ENCODE measurements around the gene KLHL14. TPM values are rescaled to one million over a fixed set of nuclear protein-coding genes. Genes with fewer than 3 reads are reported as not detected.

The KLHL14 gene
- polyA plus RNA-seq, 2 of the 4 experiments (the other 2 are of a cell fraction) = not detected

DNA sequence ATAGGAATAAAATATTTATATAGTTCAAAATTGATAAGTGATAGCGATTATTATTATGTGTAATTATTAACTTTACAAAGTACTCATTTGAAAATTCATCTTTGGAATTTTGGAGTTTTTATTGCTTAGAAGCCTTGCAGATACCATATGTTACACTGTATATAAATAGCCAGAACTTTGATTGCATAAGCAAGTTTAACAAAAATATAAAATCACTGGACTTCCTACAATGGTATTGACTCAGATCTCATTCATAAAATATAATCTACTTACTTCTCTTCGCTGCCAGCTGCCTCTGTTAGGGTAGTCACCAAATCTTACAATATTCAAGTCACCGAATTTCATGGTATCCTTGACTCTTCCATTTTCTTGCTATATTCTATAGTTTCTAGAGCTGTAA lies 22.5 kb downstream of the KLHL14 start:
- no peak overlapping the region for H3K4me2 ChIP-seq
- ATAC-seq = no peak
- no peak for DNase-seq (ENCODE audit: low read depth in 1 of 2, low spot score in 1 of 2)
- H3K4me3 ChIP-seq = no peak overlapping the region
- ChIA-PET POLR2A (no interaction called here), CTCF (no interaction called here)
- no peak overlapping the region for H3K27ac ChIP-seq
- no peak for TF ChIP-seq KDM1A (IDR thresholded peaks at IDR 0.05; ENCODE audit: low read depth)
- TF ChIP-seq, protein P1, sequence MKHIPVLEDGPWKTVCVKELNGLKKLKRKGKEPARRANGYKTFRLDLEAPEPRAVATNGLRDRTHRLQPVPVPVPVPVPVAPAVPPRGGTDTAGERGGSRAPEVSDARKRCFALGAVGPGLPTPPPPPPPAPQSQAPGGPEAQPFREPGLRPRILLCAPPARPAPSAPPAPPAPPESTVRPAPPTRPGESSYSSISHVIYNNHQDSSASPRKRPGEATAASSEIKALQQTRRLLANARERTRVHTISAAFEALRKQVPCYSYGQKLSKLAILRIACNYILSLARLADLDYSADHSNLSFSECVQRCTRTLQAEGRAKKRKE (CRISPR knock-in tag; IDR thresholded peaks at IDR 0.05; ENCODE audit: low read depth) = no peak
- TF ChIP-seq HOXB5 (CRISPR knock-in tag; IDR thresholded peaks at IDR 0.05) = no peak
- TF ChIP-seq JUNB (IDR thresholded peaks at IDR 0.05) = no peak
- TF ChIP-seq SREBF2 (IDR thresholded peaks at IDR 0.05) = no peak
- TF ChIP-seq FOSL2 (IDR thresholded peaks at IDR 0.05) = no peak
- TF ChIP-seq FOSL2 (CRISPR knock-in tag; IDR thresholded peaks at IDR 0.05) = no peak
- TF ChIP-seq, protein P2, sequence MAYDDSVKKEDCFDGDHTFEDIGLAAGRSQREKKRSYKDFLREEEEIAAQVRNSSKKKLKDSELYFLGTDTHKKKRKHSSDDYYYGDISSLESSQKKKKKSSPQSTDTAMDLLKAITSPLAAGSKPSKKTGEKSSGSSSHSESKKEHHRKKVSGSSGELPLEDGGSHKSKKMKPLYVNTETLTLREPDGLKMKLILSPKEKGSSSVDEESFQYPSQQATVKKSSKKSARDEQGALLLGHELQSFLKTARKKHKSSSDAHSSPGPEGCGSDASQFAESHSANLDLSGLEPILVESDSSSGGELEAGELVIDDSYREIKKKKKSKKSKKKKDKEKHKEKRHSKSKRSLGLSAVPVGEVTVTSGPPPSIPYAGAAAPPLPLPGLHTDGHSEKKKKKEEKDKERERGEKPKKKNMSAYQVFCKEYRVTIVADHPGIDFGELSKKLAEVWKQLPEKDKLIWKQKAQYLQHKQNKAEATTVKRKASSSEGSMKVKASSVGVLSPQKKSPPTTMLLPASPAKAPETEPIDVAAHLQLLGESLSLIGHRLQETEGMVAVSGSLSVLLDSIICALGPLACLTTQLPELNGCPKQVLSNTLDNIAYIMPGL (CRISPR knock-in tag; IDR thresholded peaks at IDR 0.05; ENCODE audit: borderline replicate concordance) = no peak
- no peak for TF ChIP-seq EHF (CRISPR knock-in tag; IDR thresholded peaks at IDR 0.05)
- TF ChIP-seq RCOR1 (IDR thresholded peaks at IDR 0.05; ENCODE audit: low read depth, low read length) = no peak
- TF ChIP-seq NFE2L2 (conservative IDR thresholded peaks at IDR 0.05; ENCODE audit: low read length) = no peak
- no peak for TF ChIP-seq RFX5 (IDR thresholded peaks at IDR 0.05)
- TF ChIP-seq RAD21 (conservative IDR thresholded peaks at IDR 0.05 in 1 of 2, IDR thresholded peaks at IDR 0.05 in 1 of 2) = no peak
- TF ChIP-seq MAZ (IDR thresholded peaks at IDR 0.05; ENCODE audit: borderline replicate concordance, low read depth, low read length) = no peak
- TF ChIP-seq, protein P3, sequence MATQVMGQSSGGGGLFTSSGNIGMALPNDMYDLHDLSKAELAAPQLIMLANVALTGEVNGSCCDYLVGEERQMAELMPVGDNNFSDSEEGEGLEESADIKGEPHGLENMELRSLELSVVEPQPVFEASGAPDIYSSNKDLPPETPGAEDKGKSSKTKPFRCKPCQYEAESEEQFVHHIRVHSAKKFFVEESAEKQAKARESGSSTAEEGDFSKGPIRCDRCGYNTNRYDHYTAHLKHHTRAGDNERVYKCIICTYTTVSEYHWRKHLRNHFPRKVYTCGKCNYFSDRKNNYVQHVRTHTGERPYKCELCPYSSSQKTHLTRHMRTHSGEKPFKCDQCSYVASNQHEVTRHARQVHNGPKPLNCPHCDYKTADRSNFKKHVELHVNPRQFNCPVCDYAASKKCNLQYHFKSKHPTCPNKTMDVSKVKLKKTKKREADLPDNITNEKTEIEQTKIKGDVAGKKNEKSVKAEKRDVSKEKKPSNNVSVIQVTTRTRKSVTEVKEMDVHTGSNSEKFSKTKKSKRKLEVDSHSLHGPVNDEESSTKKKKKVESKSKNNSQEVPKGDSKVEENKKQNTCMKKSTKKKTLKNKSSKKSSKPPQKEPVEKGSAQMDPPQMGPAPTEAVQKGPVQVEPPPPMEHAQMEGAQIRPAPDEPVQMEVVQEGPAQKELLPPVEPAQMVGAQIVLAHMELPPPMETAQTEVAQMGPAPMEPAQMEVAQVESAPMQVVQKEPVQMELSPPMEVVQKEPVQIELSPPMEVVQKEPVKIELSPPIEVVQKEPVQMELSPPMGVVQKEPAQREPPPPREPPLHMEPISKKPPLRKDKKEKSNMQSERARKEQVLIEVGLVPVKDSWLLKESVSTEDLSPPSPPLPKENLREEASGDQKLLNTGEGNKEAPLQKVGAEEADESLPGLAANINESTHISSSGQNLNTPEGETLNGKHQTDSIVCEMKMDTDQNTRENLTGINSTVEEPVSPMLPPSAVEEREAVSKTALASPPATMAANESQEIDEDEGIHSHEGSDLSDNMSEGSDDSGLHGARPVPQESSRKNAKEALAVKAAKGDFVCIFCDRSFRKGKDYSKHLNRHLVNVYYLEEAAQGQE (IDR thresholded peaks at IDR 0.05) = no peak
- TF ChIP-seq HDAC2 (IDR thresholded peaks at IDR 0.05) = no peak
- no peak for TF ChIP-seq HEYL (CRISPR knock-in tag; IDR thresholded peaks at IDR 0.05)
- H3K4me1 ChIP-seq = no peaks in the 10 kb centered on the region
- 0% methylated on average over 3 of the region's 3 CpGs for WGBS (ENCODE audit: missing lambda C conversion rate)
- no peaks in the 10 kb centered on the region for H3K9me3 ChIP-seq
- FAIRE-seq = no peak

DNA sequence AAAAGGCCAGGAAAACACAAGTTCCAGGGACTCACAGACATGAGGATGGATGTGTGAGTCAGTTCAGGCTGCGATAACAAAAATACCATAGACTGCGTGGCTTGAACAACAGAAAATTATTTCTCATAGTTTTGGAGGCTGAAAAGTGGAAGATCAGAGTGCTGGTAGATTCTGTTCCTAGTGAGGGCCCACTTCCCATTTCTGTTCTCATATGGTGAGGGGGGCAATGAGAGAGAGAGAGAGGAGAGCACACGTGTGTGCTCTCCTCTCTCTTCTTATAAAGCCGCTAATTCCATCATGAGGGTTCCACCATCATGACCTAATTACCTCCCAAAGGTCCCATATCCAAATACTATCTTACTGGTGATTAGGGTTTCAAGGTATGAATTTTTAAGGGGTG lies 23.0 kb downstream of the KLHL14 start:
- Histone ChIP-seq H3K4me3 (no peak overlapping the region), H3K4me2 (no peak overlapping the region), H3K4me1 (no peaks in the 10 kb centered on the region), H3K9me3 (no peaks in the 10 kb centered on the region), H3K27ac (no peak overlapping the region)
- no peak for TF ChIP-seq RCOR1 (IDR thresholded peaks at IDR 0.05; ENCODE audit: low read depth, low read length)
- TF ChIP-seq, protein P3 (IDR thresholded peaks at IDR 0.05) = no peak
- ATAC-seq (no peak), FAIRE-seq (no peak), DNase-seq (ENCODE audit: low read depth in 1 of 2, low spot score in 1 of 2) (no peak)
- WGBS (ENCODE audit: missing lambda C conversion rate) = 27% methylated on average over 4 of the region's 4 CpGs
- ChIA-PET POLR2A (no interaction called here), CTCF (no interaction called here)

All from A549 (cell line).